ENCODE results near the gene P2RY14. TPM values are rescaled to one million over a fixed set of nuclear protein-coding genes. Genes with fewer than 3 reads are reported as not detected.

P2RY14 gene
- not detected in 2 replicates for total RNA-seq

DNA sequence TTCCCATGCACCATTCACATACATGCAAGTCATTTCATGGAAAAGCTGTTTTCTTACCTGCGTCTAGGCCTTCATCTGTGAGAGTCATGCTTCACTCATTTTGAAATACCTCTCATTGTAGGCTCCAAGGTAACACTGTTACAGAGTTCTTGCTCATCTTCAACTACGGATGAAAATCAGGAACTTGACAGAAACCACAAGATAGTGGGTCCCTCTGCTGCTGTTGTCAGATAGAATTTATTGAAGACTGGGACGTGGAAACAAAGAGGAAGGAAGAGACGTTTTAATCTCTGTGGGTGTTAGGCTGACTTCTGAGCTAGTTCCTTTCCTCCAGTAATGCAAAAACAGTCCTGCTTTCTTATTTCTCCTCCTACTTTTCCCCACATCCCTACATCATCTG, at the start of gene P2RY14:
TSS of gene P2RY14 (minus strand) at position 313 of the 400 bp plus-strand sequence. CDS start 64,226 bp downstream, outside the sequence.

DNA sequence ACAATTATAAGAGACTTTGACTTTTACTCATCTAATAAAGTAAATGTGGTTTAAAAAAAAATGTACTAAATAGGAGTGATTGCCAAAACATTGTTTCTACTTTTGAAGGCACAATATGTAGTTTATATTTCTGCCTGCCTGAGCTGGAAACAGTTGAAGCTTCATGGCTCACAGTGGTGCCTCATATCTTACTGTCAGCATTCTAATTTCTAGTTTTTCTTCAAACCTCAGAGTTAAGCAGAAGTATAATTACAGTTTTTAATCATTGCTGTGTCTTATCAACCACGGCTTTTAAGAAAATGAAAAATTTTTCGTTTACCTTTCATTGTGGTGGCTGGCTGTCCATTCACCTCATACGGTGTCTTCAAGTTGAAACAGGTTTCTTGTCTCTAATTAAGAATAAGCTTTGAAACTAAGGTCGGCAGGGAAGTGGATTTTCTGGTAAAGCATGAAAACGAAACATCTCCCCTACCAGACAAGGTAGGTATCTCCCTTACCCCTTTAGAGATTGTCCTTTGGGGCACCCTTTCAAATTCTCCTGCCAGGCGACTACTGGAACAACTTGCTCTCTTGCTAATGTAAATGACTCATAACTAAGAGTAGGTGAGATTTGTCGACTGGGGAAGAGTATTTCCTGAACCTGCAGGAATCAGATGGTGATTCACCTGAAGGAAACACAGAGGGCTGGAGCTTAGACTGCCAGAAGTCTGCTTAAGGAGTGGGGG, 38.1 kb upstream of the P2RY14 start, which contains the start of gene GPR87:
TSS of gene GPR87 (minus strand) at position 554 of the 725 bp plus-strand sequence. CDS start 16,720 bp downstream, outside the sequence.

DNA sequence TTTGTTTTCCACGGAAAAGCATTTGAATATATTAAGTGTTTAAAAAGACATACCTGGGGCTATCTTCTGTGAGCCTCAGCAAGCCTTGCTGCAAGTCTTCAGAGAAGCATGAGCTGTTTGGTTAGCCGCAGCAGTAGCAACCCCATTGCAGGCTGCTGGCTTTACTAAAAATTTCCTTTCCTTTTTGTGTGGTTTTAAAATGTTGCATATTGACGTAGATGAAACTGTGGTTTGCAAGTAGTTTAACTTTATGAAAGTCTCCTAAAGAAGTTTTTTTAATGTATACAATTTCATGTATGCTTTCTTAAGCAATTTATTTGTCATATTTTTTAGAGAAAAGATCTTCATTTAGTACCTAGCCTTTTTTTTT, 75.3 kb downstream of the P2RY14 start, which contains the start of gene GPR171:
TSS of gene GPR171 (minus strand) at position 166 of the 370 bp plus-strand sequence. CDS start 3,830 bp downstream, outside the sequence.

Other genes with a start within 250 kb of the P2RY14 start
- gene MED12L, start 192.9 kb downstream of the P2RY14 start, total RNA-seq, result under 0.01 TPM in 1 of 2 replicates, not detected in the other
- not detected in 2 replicates for gene GPR171, start 75.3 kb downstream of the P2RY14 start, total RNA-seq
- 61.2 and 66.5 TPM in 2 replicates for gene GPR87, start 38.3 kb upstream of the P2RY14 start, total RNA-seq
- not detected in 2 replicates for gene P2RY13, start 51.0 kb upstream of the P2RY14 start, total RNA-seq
- not detected in 2 replicates for gene P2RY12, start 106.2 kb upstream of the P2RY14 start, total RNA-seq
- gene IGSF10, start 182.5 kb upstream of the P2RY14 start, total RNA-seq, result not detected in 2 replicates

Data from hair follicular keratinocyte (primary cell).